Testis (tissue), 2 donors: Measurements from ENCODE around the gene TRAF3IP3.

Source experiments
- CTCF ChIP-seq, 3 experiments: fragments of 450-650 bp in 2 of 3; fragments of 200-600 bp in 1 of 3; sonication (generic) in 1 of 3; IDR thresholded peaks; one replicate each; pipeline ENCODE4 v1.5.1; 2016 to 2019; ENCODE audit warnings: antibody characterized with exemption in 3 of 3, mild to moderate bottlenecking in 2 of 3, moderate library complexity in 1 of 3
- POLR2A ChIP-seq: fragments of 450-650 bp; IDR thresholded peaks from one replicate; pipeline ENCODE4 v1.6.1; 2017; ENCODE audit warnings: antibody characterized with exemption, mild to moderate bottlenecking, moderate library complexity

GRCh38 chr1:209742409-209743144, 13.3 kb upstream of the TRAF3IP3 start:
- no peak for TF ChIP-seq CTCF (IDR thresholded peaks at IDR 0.05)
- TF ChIP-seq POLR2A: no peak
